PC-3 (cell line): ENCODE results near the gene KRTAP12-1. TPM values are rescaled to one million over a fixed set of nuclear protein-coding genes. Genes with fewer than 3 reads are reported as not detected.
"Not testable (repeated sequence)": the region's sequence is repeated elsewhere in the genome, so short reads cannot be mapped to it uniquely, and the experiment has no call there.

Source experiments
- ATAC-seq: fragments of 200-7000 bp; cut with Tn5 transposase; 2 replicates; pipeline ENCODE4 v1.9.1; 2020; ENCODE audit warnings: mild to moderate bottlenecking, moderate library complexity
- BruUV-seq: library from RNA; stranded (reverse); fragments of 400-500 nt; replicated peaks from 2 replicates; lab custom pipeline; 2021; lab: Mats Ljungman, UMichigan
- CTCF ChIA-PET: fragments of 300-600 bp; sonication (Branson Sonifier 250); formaldehyde crosslinking; loops from one replicate; lab custom pipeline; 2022; ENCODE audit warnings: antibody characterized with exemption; lab: Charles Lee
- POLR2A ChIA-PET: fragments of 300-600 bp; sonication (Branson Sonifier 250); formaldehyde crosslinking; loops from one replicate; lab custom pipeline; 2022; ENCODE audit warnings: antibody characterized with exemption; ENCODE audit not compliant: unreplicated experiment; lab: Charles Lee
- DNase-seq: peaks from one replicate; pipeline ENCODE4 v3.0.0-alpha.2; 2015
- H2AFZ ChIP-seq: fragments of 300-600 bp; sonication (generic); 2 replicates; pipeline ENCODE4 v1.6.0; 2016; ENCODE audit warnings: antibody characterized with exemption, low read length
- H3F3A ChIP-seq: fragments of 300-600 bp; sonication (generic); one replicate; pipeline ENCODE4 v1.6.0; 2017; ENCODE audit warnings: antibody characterized with exemption, low read length, control low read depth, mild to moderate bottlenecking; ENCODE audit not compliant: unreplicated experiment
- H3K27ac ChIP-seq: fragments of 300-600 bp; sonication (generic); 2 replicates; pipeline ENCODE4 v1.5.1; 2016; ENCODE audit warnings: mild to moderate bottlenecking, low read length
- H3K27me3 ChIP-seq: fragments of 300-600 bp; sonication (generic); 2 replicates; pipeline ENCODE4 v1.6.1; 2016; ENCODE audit warnings: low read length, mixed read lengths
- H3K36me3 ChIP-seq: fragments of 300-600 bp; sonication (generic); 2 replicates; pipeline ENCODE4 v1.6.1; 2016; ENCODE audit warnings: low read depth, mixed run types, low read length, mixed read lengths
- H3K4me1 ChIP-seq: fragments of 300-600 bp; sonication (generic); 2 replicates; pipeline ENCODE4 v1.5.1; 2016; ENCODE audit warnings: low read length; ENCODE audit not compliant: insufficient read depth
- H3K4me2 ChIP-seq: fragments of 300-600 bp; sonication (generic); 2 replicates; pipeline ENCODE4 v1.6.0; 2016; ENCODE audit warnings: low read length
- H3K4me3 ChIP-seq: fragments of 300-600 bp; sonication (generic); 2 replicates; pipeline ENCODE4 v1.5.1; 2016; ENCODE audit warnings: mild to moderate bottlenecking, low read length, mixed read lengths
- H3K79me2 ChIP-seq: fragments of 300-600 bp; sonication (generic); 2 replicates; pipeline ENCODE4 v1.6.1; 2017; ENCODE audit warnings: low read length, mixed read lengths
- H3K9ac ChIP-seq: fragments of 300-600 bp; sonication (generic); 2 replicates; pipeline ENCODE4 v1.6.0; 2016; ENCODE audit warnings: mild to moderate bottlenecking, low read length
- H3K9me2 ChIP-seq: fragments of 300-600 bp; sonication (generic); replicated peaks from 2 replicates; pipeline ENCODE4 v1.6.1; 2016; ENCODE audit warnings: mixed run types, low read length, mixed read lengths
- H3K9me3 ChIP-seq: fragments of 300-600 bp; sonication (generic); 2 replicates; pipeline ENCODE4 v1.6.1; 2016; ENCODE audit warnings: low read length, mixed read lengths
- H4K20me1 ChIP-seq: fragments of 300-600 bp; sonication (generic); 2 replicates; pipeline ENCODE4 v1.6.1; 2016; ENCODE audit warnings: low read length, mixed read lengths
- CTCF ChIP-seq: fragments of 300-600 bp; sonication (generic); conservative IDR thresholded peaks from 2 replicates; pipeline ENCODE4 v1.5.1; 2017; ENCODE audit warnings: antibody characterized with exemption, low read depth, mild to moderate bottlenecking, low read length
- EZH2 ChIP-seq: fragments of 300-600 bp; sonication (generic); IDR thresholded peaks from one replicate; pipeline ENCODE4 v1.6.1; 2017; ENCODE audit warnings: antibody characterized with exemption, mild to moderate bottlenecking, low read length; ENCODE audit not compliant: unreplicated experiment
- EZH2phosphoT487 ChIP-seq: fragments of 300-600 bp; sonication (generic); IDR thresholded peaks from 2 replicates; pipeline ENCODE4 v1.6.1; 2018; ENCODE audit warnings: mild to moderate bottlenecking, antibody characterized with exemption, low read length, borderline replicate concordance
- intact Hi-C: fragments of 100-400 bp; cut with micrococcal nuclease; formaldehyde crosslinking; loops from 2 replicates; pipeline ENCODE4 v1.9.0; 2023
- total RNA-seq: library from RNA; depleted of rRNA; stranded (reverse); fragments of >200 nt; gene quantifications from 2 replicates; pipeline ENCODE4 v1.2.3, GENCODE V29; 2014

KRTAP12-1 gene
- total RNA-seq, 1 experiment from 2014 or later = 0.62 TPM

GRCh38 chr21:44699502-44700001 is 17.6 kb upstream of the KRTAP12-1 start:
- H4K20me1 ChIP-seq = no peaks in the 10 kb centered on the region
- H3K4me3 ChIP-seq = no peak overlapping the region
- H3K9ac ChIP-seq = no peak overlapping the region
- no peak overlapping the region for H2AFZ ChIP-seq
- no peak for DNase-seq
- ChIA-PET CTCF (no interaction called here), POLR2A (no interaction called here)
- no peaks in the 10 kb centered on the region for H3K27me3 ChIP-seq
- H3K4me1 ChIP-seq = no peaks in the 10 kb centered on the region
- H3K4me2 ChIP-seq = no peak overlapping the region
- no peaks in the 10 kb centered on the region for H3K9me3 ChIP-seq
- no peaks in the 10 kb centered on the region for H3K36me3 ChIP-seq
- no peaks in the 10 kb centered on the region for H3K9me2 ChIP-seq
- H3K27ac ChIP-seq = no peak overlapping the region
- H3K79me2 ChIP-seq = no peaks in the 10 kb centered on the region
- intact Hi-C loops = no loop called here
- no peaks in the 10 kb centered on the region for H3F3A ChIP-seq
- no TSS peak for BruUV-seq
- ATAC-seq = no peak
- no peak for TF ChIP-seq EZH2
- TF ChIP-seq CTCF = no peak
- no peak for TF ChIP-seq EZH2phosphoT487

- H4K20me1 ChIP-seq = no peaks in the 10 kb centered on the region
- ATAC-seq = no peak
- POLR2A ChIA-PET = no interaction called here
- no peak overlapping the region for H2AFZ ChIP-seq
- H3K9me3 ChIP-seq = peaks cover 12% of the 10 kb centered on the region
- H3K9ac ChIP-seq = no peak overlapping the region
- no peak overlapping the region for H3K4me3 ChIP-seq
- no peaks in the 10 kb centered on the region for H3K27me3 ChIP-seq
- TF ChIP-seq EZH2 (no peak), CTCF (no peak), EZH2phosphoT487 (no peak)
- CTCF ChIA-PET = no interaction called here
- H3K9me2 ChIP-seq = no peaks in the 10 kb centered on the region
- no peak overlapping the region for H3K4me2 ChIP-seq
- no peak overlapping the region for H3K27ac ChIP-seq
- H3F3A ChIP-seq = no peaks in the 10 kb centered on the region
- DNase-seq = no peak
- no peaks in the 10 kb centered on the region for H3K79me2 ChIP-seq
- H3K36me3 ChIP-seq = no peaks in the 10 kb centered on the region
- intact Hi-C loops = no loop called here
- H3K4me1 ChIP-seq = no peaks in the 10 kb centered on the region
- no TSS peak for BruUV-seq
Observed at GRCh38 chr21:44697811-44698734, 16.1 kb upstream of the KRTAP12-1 start.

- H3K27ac ChIP-seq, H3K4me3 ChIP-seq, H2AFZ ChIP-seq, DNase-seq, H3K79me2 ChIP-seq, H3K36me3 ChIP-seq, H3K9ac ChIP-seq, H4K20me1 ChIP-seq, H3K27me3 ChIP-seq, intact Hi-C loops, H3K4me2 ChIP-seq, H3K9me2 ChIP-seq, CTCF ChIA-PET, H3F3A ChIP-seq, H3K4me1 ChIP-seq, POLR2A ChIA-PET, ATAC-seq, BruUV-seq: not testable (repeated sequence)
- H3K9me3 ChIP-seq = peaks cover 17% of the 10 kb centered on the region
Observed at GRCh38 chr21:44697172-44697810, 15.3 kb upstream of the KRTAP12-1 start, which contains the start of gene KRTAP10-12. TSS of gene KRTAP10-12 (plus strand) at chr21:44697172. CDS start at chr21:44697202, 30 bp downstream.
